Activated naive CD4-positive, alpha-beta T cell treated with anti-CD3 and anti-CD28 coated beads, Interleukin-2, amount 50 U/mL, for 24 hours (primary cell): ENCODE measurements around the gene AOC1.
A peak's percentile ranks its signal among the peaks of the same experiment; 100 is the strongest.

Experiments
- H3K27ac Mint-ChIP-seq: one replicate; pipeline ENCODE4 v1.8.0; 2021; ENCODE audit warnings: mild to moderate bottlenecking, mixed read lengths
- H3K27me3 Mint-ChIP-seq: one replicate; pipeline ENCODE4 v1.8.0; 2021; ENCODE audit warnings: mixed read lengths
- H3K36me3 Mint-ChIP-seq: one replicate; pipeline ENCODE4 v1.8.0; 2021; ENCODE audit warnings: mixed read lengths
- H3K4me1 Mint-ChIP-seq: one replicate; pipeline ENCODE4 v1.8.0; 2021; ENCODE audit warnings: mixed read lengths
- H3K4me3 Mint-ChIP-seq: one replicate; pipeline ENCODE4 v1.8.0; 2021; ENCODE audit warnings: mild to moderate bottlenecking, mixed read lengths
- H3K9me3 Mint-ChIP-seq: one replicate; pipeline ENCODE4 v1.8.0; 2021; ENCODE audit warnings: mixed read lengths

AOC1 gene

DNA sequence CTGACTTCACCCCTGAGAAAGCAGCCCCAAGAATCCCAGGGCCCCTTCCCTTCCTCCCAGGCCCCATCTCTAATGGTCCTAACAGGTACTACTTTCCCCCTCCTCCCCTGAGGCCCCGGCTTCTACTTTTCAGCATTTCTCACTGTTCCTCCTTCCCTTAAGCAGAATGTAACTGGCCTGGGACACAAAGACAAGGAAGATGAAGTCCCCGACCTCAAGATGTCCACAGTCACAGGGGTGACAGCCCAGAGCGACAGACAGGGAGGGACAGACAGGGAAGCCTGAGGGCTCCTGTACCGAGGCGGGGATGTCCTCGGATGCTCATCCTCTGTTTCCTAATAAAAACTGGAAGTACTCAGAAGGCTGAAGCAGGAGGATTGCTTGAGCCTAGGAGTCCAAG, 11.6 kb downstream of the AOC1 start:
- Mint-ChIP-seq H3K4me1 (no peaks in the 10 kb centered on the region), H3K4me3 (no peak overlapping the region), H3K27ac (no peak overlapping the region), H3K27me3 (peaks cover 2% of the 10 kb centered on the region), H3K9me3 (no peaks in the 10 kb centered on the region), H3K36me3 (no peaks in the 10 kb centered on the region)

DNA sequence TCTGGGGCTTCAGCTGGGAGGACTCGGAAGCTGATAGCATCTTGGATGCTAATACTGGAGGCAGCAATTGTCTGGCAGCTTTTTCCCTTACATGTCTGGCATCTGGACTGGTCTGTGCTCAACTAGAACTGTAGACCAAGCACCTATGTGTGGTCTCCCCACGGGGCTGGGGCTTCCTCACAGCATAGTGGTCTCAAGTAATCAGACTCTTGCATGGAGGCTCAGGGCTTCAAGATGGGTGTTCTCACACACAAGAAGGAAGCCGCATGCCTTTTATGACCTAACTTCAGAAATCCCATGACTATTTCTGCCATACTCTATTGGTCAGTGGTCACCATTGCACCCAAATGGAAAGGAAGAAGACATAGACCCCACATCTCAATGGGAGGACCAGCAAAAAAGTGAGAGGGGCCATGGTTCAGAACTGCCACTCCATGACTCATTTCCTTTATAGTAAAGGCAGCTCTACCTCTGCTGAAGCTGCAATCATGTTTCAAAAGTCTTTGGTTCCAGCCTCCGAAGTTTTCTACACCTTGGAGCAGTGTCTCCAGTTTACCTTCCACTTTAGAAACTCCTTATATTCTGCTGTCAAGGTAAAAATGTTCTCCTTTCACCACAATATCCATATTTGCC, 14.7 kb downstream of the AOC1 start:
- Mint-ChIP-seq H3K36me3 (no peaks in the 10 kb centered on the region), H3K27ac (no peak overlapping the region), H3K27me3 (peaks cover 2% of the 10 kb centered on the region), H3K4me3 (no peak overlapping the region), H3K4me1 (no peaks in the 10 kb centered on the region), H3K9me3 (no peaks in the 10 kb centered on the region)

GRCh38 chr7:150867605-150868004, 15.3 kb downstream of the AOC1 start:
- no peak overlapping the region for H3K27ac Mint-ChIP-seq
- H3K36me3 Mint-ChIP-seq = no peaks in the 10 kb centered on the region
- no peaks in the 10 kb centered on the region for H3K9me3 Mint-ChIP-seq
- H3K4me3 Mint-ChIP-seq = no peak overlapping the region
- no peaks in the 10 kb centered on the region for H3K4me1 Mint-ChIP-seq
- H3K27me3 Mint-ChIP-seq = peaks cover 2% of the 10 kb centered on the region

GRCh38 chr7:150869467-150869866, 17.1 kb downstream of the AOC1 start:
- no peaks in the 10 kb centered on the region for H3K4me1 Mint-ChIP-seq
- no peaks in the 10 kb centered on the region for H3K9me3 Mint-ChIP-seq
- no peak overlapping the region for H3K4me3 Mint-ChIP-seq
- H3K36me3 Mint-ChIP-seq = no peaks in the 10 kb centered on the region
- H3K27me3 Mint-ChIP-seq = peaks cover 2% of the 10 kb centered on the region
- no peak overlapping the region for H3K27ac Mint-ChIP-seq

- Mint-ChIP-seq H3K36me3 (no peaks in the 10 kb centered on the region), H3K4me3 (no peak overlapping the region), H3K27ac (no peak overlapping the region), H3K4me1 (peaks cover 13% of the 10 kb centered on the region), H3K9me3 (no peaks in the 10 kb centered on the region), H3K27me3 (peaks cover 2% of the 10 kb centered on the region)
Measured at GRCh38 chr7:150871601-150872000, 19.3 kb downstream of the AOC1 start.

DNA sequence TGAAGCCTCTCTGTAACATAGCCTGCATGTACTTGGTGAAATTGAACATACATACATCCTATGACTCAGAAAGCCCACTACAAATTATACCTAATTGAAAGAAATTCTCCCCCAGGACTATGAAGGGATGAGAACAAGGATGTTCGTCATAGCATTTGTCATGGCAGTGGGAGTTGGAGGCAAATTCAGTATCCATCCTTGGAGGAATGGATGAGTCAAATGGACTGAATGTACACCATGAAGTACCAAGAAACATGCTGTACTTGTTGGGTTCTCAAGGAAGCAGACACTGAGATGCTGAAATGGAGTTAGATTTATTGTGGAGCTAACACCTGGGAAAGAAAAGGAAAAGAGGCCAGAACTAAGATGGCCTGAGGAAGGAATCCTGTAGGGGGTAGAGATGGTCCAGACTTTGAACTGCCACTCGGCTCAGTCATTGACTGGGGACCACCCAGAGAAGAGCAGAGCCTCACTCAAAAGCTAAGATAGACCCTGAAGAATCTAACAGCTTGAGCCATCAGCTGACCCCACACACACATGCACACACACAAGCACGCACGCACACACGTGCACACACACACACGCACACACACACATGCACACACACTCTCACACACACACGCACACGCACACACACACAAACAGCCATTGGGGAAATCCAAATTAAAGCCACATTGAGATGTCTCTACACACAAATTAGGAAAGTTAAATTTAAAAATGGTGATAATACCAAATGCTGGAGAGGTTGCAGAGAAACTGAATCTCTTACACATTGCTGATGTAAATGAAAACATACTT, 22.3 kb downstream of the AOC1 start:
- Mint-ChIP-seq H3K27ac (peak overlapping the region; percentile 23), H3K9me3 (no peaks in the 10 kb centered on the region), H3K4me1 (peaks cover 18% of the 10 kb centered on the region), H3K27me3 (peaks cover 2% of the 10 kb centered on the region), H3K4me3 (no peak overlapping the region), H3K36me3 (no peaks in the 10 kb centered on the region)

- peaks cover 9% of the 10 kb centered on the region for H3K9me3 Mint-ChIP-seq
- no peak overlapping the region for H3K27ac Mint-ChIP-seq
- peaks cover 18% of the 10 kb centered on the region for H3K4me1 Mint-ChIP-seq
- peaks cover 2% of the 10 kb centered on the region for H3K27me3 Mint-ChIP-seq
- peaks cover under 1% of the 10 kb centered on the region for H3K36me3 Mint-ChIP-seq
- no peak overlapping the region for H3K4me3 Mint-ChIP-seq
Measured at GRCh38 chr7:150875791-150876190, 23.5 kb downstream of the AOC1 start.

DNA sequence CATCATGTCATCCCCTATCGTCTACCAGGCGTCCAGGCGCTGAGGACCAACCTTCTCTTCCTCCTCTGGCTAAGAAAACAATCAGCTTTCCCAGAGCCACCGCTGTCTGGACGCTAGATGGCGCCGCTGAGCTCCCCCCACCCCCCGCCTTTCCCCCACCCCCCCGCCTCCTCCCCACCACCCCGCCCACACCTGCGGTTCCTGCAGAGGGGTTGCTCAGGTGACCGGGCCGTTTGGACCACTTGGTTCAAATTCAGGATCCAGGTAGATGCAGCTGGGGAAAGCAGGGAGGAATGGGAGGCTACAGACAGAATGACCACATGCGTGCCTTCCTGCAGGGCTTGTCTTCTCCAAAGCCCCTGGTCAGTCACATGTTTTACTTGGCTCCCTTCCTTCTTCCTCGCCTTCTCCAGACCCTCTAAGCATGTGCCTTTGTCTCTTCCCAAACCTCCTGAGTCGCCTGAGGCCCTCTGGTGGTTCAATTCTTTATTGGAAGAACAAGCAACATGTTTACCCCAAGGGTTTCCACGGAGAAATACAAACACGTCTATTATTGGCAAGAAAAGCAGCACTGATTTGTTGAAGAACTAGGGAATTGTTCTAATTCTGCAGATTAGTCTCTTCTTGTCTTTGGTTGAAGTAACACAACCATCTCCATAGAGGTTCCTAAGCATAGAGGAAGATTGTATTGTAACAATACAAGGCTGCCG, 24.7 kb downstream of the AOC1 start:
- Mint-ChIP-seq H3K27me3 (peaks cover 2% of the 10 kb centered on the region), H3K36me3 (peaks cover 6% of the 10 kb centered on the region), H3K27ac (peak overlapping the region; percentile 38), H3K4me3 (peak overlapping the region; percentile 37), H3K4me1 (peaks cover 18% of the 10 kb centered on the region), H3K9me3 (peaks cover 14% of the 10 kb centered on the region)

GRCh38 chr7:150877536-150877935, 25.2 kb downstream of the AOC1 start:
- no peak overlapping the region for H3K27ac Mint-ChIP-seq
- peaks cover 20% of the 10 kb centered on the region for H3K9me3 Mint-ChIP-seq
- peaks cover 18% of the 10 kb centered on the region for H3K4me1 Mint-ChIP-seq
- H3K4me3 Mint-ChIP-seq = no peak overlapping the region
- H3K36me3 Mint-ChIP-seq = peaks cover 7% of the 10 kb centered on the region
- H3K27me3 Mint-ChIP-seq = peaks cover 2% of the 10 kb centered on the region

DNA sequence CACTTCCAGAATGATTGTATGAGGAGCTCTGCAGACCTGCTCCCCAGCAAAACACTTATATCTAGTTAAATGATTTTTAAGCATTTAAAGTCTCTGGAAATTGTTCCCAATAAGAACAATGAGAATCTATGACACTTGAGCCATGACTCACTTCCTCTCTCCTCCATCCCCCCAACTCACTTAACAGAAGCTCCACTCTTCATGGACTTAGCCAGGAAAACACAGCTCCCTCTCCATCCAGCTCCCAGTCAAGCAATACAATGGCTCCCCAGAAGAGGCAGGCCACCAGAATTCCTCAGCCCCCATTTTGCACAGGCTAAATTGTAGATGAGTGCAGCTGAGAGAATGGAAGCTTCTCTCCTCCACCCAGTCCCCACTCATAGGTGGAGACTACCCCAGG, 27.0 kb downstream of the AOC1 start:
- H3K9me3 Mint-ChIP-seq = peaks cover 31% of the 10 kb centered on the region
- H3K27ac Mint-ChIP-seq = no peak overlapping the region

GRCh38 chr7:150881189-150881588, 28.9 kb downstream of the AOC1 start:
- Mint-ChIP-seq H3K36me3 (peaks cover 9% of the 10 kb centered on the region), H3K27ac (no peak overlapping the region), H3K4me1 (peaks cover 10% of the 10 kb centered on the region), H3K27me3 (no peaks in the 10 kb centered on the region), H3K4me3 (no peak overlapping the region), H3K9me3 (peaks cover 32% of the 10 kb centered on the region)

More for the DNA sequence above, 27.0 kb downstream of the AOC1 start:
- Mint-ChIP-seq H3K36me3 (peaks cover 7% of the 10 kb centered on the region), H3K27me3 (no peaks in the 10 kb centered on the region), H3K4me3 (no peak overlapping the region), H3K4me1 (peaks cover 18% of the 10 kb centered on the region)

DNA sequence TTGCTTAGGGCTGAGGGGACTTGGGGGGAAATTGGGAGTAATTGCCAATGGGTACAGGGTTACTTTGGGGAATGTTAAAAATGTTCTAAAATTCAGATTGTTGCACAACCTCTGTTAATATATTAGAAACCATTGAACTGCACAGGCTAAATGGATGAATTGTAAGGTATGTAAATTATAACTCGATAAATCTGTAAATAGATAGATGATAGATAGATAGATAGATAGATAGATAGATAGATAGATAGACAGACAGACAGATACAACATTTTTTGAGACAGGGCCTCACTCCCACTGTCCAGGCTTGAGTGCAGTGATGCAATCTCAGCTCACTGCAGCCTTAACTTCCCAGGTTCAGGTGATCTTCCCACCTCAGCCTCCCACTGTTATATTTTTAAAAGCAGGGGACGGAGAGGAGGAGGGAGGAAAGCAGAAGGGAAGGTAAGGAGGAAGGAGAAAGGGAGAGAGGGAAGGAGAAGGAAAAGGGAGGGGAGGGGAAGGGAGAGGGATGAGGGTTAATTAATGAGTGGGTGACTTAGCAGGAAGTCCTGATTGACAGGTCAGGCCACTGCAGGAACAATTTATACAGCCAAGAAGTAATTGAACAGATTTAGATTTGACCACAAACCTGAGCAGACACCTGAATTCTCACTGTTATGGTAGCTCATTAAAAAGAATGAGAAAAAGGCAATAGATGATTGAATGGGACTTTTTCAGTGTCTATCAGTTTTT, 38.7 kb downstream of the AOC1 start:
- peaks cover 2% of the 10 kb centered on the region for H3K36me3 Mint-ChIP-seq
- H3K4me1 Mint-ChIP-seq = no peaks in the 10 kb centered on the region
- no peak overlapping the region for H3K4me3 Mint-ChIP-seq
- H3K27me3 Mint-ChIP-seq = peaks cover 7% of the 10 kb centered on the region
- H3K27ac Mint-ChIP-seq = no peak overlapping the region
- peaks cover 14% of the 10 kb centered on the region for H3K9me3 Mint-ChIP-seq

DNA sequence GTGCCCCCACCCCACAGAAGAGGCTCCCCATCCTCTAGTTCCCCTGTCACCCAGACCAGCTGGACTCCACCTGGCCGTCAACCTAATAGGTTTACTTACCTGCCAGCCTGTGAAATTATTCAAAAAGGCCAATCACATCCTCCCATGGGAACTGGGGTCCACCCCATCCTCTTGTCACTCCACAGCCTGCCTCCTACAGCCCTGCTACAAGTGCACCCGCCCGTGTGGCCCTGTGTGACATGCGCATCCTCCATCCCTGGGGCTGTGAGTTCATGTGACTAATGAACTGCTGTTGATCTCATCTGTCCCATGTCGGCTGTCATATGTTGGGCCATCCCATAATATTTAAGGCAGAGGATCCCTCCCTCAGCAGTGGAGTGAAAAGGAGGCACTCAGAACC, 39.4 kb downstream of the AOC1 start:
- no peaks in the 10 kb centered on the region for H3K4me1 Mint-ChIP-seq
- H3K4me3 Mint-ChIP-seq = no peak overlapping the region
- H3K27me3 Mint-ChIP-seq = peaks cover 11% of the 10 kb centered on the region
- H3K9me3 Mint-ChIP-seq = peaks cover 7% of the 10 kb centered on the region
- H3K36me3 Mint-ChIP-seq = peaks cover 2% of the 10 kb centered on the region
- H3K27ac Mint-ChIP-seq = no peak overlapping the region

DNA sequence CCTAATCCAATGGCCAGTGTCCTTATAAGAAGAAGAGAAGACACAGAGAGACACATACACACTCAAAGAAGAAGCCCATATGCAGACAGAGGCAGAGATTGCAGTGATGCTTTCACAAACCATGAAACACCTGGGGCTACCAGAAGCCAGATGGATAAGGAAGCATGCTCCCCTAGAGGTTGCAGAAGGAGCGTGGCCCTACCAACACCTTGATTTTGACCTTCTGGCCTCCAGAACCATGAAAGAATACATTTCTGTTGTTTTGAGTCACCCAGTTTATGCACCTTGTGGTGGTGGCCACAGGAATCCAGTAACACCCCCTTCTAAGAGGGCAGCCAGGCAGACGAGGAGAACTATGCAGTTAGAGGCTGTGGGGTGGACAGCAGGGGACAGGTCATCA, 43.5 kb downstream of the AOC1 start:
- Mint-ChIP-seq H3K27me3 (peaks cover 28% of the 10 kb centered on the region), H3K9me3 (no peaks in the 10 kb centered on the region), H3K4me3 (no peak overlapping the region), H3K36me3 (peaks cover 2% of the 10 kb centered on the region), H3K4me1 (peaks cover 8% of the 10 kb centered on the region), H3K27ac (no peak overlapping the region)

DNA sequence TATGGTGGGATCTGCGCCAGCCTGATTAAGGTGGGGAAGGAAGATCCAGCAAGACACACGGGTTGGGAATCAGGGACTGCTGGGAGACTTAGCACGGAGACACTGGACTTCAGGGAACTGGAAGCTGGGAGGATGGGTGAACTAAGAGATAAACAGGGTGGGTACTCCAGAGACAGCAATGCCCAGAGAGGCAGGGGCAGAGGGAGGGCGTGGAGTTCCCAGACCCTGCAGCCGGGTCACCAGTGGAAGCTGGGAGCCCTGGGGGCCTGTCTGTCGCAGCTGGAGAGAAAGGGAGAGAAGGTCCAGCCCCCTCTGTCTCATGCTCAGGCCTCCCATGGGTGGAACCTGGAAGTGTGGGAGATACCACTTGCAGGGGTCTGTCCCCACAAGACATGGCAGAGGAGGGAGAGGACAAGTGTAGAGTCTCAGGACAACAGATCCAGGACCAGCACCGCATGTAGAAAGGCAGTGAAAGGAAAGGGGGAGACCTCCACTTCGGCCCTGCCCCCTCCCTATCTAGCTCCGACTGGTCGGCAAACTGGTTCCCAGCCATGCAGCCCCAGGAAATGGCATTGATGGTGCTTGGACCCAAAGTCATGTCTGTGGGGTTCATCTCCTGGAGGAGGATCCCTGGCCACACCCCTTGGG, 44.4 kb downstream of the AOC1 start:
- Mint-ChIP-seq H3K9me3 (no peaks in the 10 kb centered on the region), H3K36me3 (peaks cover 2% of the 10 kb centered on the region), H3K4me1 (peaks cover 8% of the 10 kb centered on the region), H3K27ac (no peak overlapping the region), H3K4me3 (no peak overlapping the region), H3K27me3 (peaks cover 30% of the 10 kb centered on the region)
